ENCODE data around the gene KRT84.

Gene KRT84, protein sequence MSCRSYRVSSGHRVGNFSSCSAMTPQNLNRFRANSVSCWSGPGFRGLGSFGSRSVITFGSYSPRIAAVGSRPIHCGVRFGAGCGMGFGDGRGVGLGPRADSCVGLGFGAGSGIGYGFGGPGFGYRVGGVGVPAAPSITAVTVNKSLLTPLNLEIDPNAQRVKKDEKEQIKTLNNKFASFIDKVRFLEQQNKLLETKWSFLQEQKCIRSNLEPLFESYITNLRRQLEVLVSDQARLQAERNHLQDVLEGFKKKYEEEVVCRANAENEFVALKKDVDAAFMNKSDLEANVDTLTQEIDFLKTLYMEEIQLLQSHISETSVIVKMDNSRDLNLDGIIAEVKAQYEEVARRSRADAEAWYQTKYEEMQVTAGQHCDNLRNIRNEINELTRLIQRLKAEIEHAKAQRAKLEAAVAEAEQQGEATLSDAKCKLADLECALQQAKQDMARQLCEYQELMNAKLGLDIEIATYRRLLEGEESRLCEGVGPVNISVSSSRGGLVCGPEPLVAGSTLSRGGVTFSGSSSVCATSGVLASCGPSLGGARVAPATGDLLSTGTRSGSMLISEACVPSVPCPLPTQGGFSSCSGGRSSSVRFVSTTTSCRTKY

DNA sequence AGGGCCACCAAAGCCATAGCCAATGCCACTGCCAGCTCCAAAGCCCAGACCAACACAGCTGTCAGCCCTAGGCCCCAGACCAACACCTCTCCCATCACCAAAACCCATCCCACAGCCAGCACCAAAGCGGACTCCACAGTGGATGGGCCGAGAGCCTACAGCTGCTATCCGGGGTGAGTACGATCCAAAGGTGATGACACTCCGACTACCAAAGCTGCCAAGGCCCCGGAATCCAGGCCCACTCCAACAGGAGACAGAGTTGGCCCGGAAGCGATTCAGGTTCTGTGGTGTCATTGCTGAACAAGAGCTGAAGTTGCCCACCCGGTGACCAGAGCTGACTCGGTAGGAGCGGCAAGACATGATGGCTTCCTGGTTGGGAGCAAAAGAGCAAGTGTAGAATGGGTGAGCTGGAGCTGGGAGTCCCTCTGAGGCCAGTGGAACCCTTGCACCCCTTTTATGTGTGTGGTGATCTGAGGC lies at the start of gene KRT84:
Gene KRT84, minus strand, starts transcription at position 427 of the 477 bp plus-strand sequence. Its CDS starts 67 bp downstream, at position 360.
- DNase-seq: no peak

DNA sequence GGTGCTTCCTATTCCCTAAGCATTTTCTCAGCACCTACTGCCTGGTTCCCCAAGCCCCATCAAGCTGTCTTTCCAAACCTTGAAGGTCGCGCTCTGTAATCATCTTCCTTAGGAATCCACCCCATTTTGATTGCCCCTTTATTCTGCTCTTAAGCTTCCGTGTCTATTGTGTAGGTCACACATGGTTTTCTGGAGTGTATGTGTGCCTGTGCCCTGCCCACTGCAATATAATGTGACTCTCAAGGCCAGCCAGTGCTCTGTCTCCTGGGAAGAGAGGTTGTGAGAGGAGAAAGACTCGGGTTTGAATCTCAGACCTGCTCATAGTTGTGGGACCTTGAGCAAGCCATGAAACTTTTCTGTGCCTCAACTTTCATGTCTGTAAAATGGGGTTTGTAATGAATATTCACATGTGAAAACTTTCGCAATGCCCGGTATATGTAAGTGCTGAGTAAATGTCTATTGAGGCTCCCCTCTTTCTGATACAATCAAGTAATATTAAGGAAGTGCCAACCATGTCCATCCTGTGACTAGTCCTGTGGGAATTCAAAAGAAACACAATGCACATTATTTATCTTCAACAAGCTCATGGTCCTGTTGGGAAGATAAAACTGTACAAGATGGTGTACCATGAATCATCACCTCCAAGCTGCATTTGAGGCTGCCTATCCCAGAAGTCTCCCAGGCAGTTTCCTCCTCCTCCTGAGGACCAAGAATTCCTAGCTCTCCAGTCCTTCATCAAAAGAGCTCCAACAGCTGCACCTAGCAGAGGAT lies 49.5 kb upstream of the KRT84 start:
- DNase-seq: no peak

DNA sequence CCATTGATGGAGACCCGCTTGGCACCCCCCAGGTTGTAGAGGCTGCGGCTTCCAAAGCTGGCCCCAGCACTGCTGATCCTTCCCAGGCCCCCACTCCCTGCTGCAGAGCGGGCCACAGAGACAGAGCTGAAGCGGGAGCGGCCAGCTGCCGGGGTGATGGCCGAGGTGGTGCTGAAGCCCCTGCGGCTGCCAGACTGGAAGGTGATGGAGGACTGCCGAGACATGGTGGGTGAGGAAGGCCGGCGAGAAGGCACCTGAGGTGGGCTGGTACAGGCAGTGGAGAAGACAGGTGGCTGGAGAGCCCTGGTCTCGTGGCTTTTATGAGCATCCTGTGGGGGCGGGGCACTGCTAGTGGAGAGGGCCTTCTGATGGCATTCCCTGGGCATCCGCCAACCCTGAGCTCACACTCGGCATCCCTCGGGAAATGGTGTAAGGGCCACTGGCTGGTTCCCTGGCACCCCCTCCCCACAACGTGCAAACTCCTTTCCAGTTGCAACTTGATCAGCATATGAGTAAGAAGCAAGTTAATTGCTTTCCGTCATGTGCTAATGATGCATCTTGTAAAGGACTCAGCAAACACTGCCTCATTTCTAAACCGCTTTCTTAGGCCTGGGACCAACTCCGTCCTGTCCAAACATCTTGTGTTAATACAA lies 48.8 kb upstream of the KRT84 start, which contains the start of gene KRT75:
Gene KRT75, minus strand, starts transcription at position 291 of the 653 bp plus-strand sequence. Its CDS starts 67 bp downstream, at position 224.
- no peak for DNase-seq

DNA sequence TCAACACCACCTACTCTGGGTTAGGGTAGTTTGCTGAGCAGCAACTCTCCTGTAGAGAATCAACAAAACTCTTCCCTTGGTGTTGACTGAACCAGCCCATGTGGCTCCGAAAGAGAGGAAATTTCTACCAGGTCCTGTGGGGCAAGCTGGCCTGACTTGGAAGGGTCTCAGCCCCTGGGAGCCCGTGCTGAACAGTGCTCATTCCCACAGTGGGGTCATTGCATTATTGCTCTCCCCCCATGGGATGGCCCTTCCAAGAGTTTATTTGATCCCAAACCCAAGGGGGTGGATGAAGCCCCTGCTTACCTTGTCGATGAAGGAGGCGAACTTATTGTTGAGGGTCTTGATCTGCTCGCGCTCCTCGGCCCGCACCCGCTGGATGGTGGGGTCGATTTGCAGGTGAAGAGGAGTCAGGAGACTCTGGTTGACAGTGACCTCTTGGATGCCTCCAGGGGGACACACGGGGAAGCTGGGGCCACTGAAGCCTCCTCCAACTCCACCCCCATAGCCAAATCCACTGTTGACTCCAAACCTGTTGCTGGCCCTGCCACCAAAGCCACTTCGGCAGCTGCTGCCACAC lies 48.1 kb upstream of the KRT84 start:
- DNase-seq: no peak

DNA sequence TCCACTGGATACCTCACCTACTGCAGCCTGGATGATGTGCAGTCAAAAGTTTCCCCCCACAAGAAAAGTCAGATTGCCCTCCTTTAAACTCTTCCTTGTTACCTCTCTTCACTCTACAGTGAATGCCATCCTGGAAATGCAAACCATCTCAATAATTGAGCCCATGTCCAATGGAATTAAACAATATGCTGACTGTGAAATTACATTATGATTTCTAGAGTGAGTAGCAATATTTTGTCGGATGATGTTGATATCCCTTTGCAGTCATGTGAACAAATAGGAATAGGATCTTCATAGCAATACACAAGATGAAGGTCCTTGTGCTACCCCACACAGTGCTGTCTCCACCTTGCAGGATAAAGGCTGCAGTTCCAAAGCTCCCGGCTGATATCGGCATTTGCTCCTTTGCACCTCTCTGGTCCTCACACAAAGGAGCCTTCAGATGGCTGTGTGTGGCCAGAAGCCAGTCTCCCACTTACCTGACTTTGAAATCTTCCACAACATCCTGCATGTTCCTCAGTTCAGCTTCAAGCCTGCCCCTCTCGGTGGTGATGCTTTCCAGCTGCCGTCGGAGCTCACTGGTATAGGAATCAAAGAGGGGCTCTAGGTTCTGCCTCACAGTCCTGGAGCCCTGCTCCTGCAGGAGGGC lies 47.2 kb upstream of the KRT84 start:
- no peak for DNase-seq

DNA sequence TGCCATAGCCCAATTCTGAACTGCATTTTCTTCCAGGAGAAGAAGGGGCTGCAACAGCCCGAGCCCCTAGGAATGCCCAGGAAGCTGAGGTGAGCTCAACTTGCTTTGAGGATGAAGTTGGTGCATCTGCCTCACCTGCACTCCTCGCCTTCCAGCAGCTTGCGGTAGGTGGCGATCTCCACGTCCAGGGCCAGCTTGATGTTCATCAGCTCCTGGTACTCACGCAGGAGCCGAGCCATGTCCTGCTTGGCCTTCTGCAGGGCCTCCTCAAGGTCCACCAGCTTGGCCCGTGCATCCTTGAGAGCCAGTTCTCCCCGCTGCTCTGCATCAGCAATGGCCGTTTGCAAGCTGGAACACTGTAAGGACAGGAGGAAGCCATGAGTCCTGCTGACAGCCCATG lies 42.7 kb upstream of the KRT84 start:
- no peak for DNase-seq

DNA sequence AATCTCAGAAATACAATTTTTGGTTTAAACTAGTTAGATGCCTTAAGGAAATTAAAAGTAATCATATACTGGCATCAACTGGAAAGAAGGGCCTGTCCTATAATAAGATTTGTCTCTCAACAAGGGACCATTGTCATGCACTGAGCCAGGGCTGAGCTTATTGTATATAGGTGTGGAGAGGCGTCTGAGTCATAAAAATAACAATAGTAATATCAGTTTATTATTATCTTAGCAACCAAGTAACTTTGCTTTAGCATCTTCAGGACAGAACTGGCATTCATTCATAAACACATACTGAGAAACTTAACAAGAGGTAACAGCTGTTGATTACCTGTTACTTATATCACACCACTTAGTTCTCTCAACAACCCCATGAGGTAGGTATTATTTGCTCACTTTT lies 41.6 kb upstream of the KRT84 start:
- no peak for DNase-seq

DNA sequence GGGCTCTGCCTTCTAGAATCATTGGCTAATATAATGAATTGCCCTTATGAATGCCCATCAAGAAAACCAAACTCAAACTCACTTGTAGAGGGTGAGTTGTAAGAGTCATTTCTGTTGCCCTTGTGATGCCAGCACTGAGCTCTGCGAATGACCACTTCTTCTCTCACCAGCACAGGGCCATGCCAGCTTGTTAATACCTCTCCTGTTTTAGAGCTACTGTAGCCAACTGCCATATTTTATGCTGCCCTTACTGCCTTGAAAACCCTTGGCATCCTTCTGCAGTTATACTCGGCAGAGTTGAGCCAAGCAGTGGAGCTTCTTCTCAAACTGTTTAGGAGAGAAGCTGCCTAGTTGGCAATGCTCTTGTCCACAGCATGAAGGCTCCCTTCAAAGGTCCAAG lies 40.6 kb upstream of the KRT84 start:
- no peak for DNase-seq

DNA sequence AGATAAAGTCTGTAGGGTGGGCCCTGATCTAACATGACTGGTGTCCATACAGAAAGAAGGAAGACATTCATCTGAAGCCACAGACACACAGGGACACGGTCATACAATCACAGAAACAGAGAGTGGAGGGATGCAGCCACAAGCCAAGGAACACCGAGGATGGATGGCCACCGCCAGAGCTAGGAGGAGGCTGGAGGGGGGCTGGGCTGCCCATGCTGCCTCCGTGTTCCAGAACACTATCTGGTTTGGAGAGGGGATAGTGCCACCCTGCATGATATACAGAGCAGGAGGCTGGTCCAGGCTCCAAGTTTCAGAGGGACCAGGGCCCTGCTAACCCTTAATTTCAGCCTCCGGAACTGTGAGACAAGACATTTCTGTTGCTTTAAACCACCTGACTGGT lies 40.0 kb upstream of the KRT84 start:
- DNase-seq: no peak

DNA sequence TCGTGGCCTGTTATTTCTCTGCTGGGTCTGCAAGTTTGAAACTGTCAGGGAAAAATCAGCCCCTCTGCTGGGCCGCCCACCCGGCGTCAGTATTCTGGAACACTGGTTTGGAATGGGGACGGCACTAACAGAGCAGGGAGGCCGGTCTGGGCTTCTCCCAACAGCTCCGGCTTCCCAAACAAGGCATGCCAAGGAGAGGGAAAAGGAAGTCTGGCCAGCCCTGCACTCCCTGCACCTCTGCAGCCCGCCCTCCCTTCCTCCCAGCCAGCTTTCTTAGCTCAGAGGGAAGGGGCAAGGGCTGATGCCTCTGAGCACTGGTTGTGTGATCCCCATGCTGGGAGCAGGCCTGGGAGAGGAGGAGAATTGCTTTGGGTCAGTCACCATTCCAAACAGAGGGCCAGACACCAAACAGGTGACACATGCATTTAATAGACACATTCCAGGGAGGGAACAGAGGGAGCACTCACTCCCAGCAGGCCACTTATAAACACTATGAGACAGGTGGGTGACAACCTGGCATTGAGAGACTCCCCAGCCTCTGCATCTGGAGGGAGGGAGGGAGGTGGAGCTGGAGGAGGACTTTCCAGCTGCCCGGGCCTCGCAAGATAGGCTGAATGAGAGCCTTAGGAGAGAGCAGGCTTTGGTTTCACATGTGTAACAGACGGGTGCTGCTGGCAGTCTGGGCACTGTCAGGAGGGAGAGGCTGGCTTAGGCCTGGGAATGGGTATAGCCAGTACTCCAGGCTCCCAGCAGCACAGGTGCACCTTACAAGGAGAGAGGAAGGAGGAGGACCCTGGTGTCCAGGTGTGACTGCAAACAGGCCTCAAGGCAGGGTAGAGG lies 38.4 kb upstream of the KRT84 start:
- DNase-seq: no peak

DNA sequence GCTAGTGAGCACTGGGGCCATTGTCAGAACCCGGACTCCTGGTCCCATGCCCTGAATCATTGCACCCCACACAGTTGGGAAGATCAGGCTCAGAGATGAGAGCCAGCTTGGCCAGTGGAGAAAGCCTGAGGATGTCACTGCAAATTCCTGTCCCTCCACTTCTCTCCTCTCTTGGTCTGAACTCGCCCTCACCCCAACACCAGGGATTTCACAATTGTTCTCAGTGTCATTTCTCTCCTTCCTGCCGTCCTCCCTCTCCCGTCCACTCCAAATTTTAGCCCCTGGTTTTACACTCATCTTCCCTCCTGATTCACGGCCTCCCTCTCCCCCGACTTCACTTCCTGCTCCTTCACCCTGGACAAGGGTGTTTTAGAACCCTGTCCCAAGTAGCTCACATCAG lies 37.6 kb upstream of the KRT84 start:
- no peak for DNase-seq

DNA sequence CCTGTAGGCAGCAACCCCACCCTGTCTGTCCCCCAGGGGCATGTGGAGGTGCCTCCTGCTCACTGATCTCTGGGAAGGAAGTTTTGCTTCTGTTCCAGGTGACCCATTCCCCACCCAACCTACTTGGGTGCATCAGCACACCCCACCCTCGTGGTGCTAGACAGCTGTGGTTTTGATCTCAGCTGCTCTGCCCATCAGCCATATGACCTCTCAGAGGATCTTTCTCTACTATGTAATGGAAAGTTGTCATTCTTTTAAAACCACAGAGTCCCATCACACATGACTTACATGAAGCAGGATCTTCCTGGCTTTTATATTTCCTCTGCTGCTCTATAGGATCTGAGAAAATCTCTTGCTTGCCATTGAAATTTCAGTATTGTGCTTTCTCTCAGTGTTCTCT lies 34.2 kb upstream of the KRT84 start:
- no peak for DNase-seq

DNA sequence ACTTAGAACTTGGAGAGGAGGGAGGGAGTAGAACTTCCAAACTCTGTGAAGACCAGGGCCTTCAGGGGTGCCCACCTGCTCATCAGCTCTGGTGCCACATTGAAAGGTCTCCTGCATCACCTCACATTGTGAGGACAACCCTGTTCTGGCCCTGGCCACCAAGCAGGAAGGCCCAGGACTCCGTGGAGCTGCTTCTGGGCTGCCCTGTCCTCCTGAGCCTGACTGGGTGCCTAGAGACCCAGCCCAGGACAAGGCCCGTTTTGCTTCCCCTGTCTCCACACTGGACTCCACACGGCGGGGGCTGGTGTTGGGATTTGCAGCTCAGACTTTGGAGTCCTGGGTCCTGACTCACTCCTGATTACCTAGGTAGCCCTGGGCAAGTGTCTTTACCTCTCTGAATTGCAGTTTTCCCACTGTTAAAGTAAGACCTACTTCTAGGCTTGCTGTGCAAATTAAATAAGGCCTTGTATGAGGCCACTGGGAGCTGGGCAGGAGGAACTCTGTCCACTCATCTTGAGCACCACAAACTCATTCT lies 33.2 kb upstream of the KRT84 start:
- DNase-seq: no peak

DNA sequence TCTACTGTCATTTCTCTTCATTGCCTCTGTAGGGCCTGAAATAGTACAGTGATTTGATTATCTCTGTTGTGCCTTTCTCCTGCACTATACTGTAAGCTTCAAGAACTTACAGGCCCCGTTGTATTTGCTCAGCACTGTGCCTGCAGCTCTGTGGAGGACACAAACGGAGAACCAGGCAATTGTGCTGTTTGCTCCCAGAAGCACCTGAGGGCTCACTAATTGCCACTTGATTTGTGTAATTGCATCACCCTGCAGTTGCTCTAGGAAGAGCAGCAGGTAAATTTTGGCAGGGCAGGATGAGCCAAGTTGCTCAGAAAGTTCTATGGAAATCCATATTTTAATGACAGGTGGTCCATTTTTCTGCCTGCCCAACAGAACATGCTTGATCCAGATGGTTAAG lies 32.3 kb upstream of the KRT84 start:
- no peak for DNase-seq

DNA sequence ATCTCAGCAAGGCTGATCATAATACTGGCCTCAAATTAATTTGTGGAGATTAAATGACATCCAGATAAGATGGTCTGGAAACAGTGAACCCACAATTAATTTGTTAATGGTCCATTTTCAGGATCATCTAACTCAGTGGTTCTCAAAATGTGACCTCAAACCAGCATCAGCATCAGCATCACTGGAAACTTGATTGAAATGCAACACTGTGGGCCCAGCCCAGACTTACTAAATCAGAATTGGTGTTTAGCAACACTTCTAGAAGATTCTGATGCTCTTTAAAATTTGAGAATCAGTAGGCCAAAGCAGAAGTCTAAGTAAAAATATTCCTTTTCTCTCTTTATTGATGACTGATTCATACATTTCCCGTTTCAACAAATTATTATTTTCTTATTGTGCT lies 31.3 kb upstream of the KRT84 start:
- no peak for DNase-seq

DNA sequence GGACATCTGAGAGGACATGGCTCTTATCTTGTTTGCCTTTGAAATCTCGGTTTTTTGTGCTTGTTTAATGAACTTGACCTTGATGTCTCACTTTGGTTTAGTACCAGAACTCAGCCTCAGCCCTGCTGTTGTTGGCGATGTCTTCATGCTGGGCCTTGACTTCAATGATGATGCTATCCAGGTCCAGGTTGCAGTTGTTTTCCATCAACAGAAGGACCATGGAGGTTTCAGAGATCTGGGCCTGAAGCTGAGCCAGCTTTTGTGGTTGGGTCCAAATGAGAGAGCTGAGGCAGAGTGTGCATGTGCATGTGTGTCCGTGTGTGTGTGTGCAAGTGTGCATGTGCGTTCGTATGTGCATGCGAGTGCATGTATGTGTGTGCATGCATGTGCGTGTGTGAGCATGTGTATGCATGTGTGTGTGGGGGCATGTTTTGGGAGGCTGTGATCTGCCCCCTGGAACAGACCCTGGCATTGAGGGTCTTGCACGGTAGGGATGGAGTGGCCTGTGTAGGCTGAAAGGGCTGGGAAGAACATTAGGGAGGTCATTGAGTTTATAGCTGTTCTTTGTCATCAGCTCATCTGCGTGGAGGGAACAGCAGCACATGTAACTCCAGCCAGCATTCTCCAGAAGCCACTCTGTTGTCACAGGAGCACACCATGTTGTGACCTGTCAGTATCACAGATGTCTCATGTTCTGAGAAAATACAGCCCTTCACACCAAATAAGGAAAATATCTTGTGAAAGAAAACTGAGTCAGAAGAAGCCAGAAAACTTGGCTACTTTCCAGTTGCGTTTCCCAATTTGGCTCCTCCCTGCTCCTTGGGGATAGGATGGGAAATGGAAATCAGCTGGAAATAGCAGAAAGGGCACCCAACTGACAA lies 30.7 kb upstream of the KRT84 start:
- DNase-seq: no peak

DNA sequence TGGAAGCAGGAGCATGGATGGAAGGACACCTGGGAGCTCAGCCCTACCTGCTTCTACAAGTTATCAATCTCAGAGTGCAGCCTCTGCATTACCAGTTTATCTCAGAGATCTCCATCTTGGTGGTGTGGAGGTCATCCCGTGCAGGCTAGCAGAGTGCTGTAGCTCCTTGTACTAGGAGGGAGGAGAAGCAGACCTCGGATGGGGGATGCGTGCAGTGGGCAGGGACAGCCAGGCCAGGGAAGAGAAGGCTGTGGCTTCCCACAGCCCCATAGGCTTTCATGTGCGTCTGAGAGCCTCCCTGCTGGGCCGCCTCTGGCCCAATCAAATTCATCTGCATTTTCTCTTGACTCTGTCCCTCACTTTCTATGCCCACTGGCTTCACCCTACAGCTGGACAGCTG lies 29.5 kb upstream of the KRT84 start:
- no peak for DNase-seq

DNA sequence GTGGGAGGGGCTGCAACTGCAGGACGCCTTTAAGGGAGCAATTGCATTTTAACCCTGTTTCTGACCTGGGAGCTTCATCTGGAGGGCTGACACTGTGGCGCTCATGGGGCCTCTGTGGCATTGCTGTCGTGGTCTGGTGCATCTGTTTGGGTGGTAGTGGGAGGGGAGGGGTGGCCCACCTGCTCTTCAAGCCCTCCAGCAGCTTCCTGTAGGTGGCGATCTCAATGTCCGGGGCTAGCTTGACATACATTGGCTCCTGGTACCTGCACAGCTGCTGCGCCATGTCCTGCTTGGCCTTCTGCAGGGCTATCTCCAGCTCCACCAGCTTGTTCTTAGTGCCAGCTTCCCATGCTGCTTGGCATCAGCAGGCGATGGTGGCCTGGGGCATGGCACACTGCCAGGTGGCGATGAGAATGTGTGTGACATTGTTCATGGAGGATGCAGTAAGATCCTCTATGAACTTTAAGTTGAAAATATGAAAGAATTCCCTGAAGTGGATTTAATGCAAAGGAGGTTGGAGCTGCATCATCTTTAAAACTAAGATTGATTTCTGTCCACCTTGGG lies 28.4 kb upstream of the KRT84 start:
- no peak for DNase-seq

DNA sequence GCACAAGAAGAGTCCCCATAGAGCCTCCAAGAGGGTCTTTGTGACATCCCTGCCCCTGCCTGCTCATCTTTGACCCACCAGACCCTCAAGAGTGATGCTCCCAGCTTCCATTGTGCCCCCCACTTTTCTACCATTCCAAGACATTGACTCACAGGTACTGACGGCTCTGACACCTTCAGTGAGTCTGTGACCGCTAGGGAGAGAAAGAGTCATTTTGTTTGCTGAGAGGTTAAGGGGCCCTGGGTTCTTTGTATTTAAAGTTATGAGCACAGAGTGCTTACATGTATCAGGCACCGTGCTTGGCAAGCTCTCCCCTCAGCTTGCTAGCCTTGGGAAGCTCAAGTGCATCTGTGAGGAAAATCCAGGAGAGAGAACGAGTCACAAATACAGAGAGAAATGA lies 27.8 kb upstream of the KRT84 start:
- no peak for DNase-seq

DNA sequence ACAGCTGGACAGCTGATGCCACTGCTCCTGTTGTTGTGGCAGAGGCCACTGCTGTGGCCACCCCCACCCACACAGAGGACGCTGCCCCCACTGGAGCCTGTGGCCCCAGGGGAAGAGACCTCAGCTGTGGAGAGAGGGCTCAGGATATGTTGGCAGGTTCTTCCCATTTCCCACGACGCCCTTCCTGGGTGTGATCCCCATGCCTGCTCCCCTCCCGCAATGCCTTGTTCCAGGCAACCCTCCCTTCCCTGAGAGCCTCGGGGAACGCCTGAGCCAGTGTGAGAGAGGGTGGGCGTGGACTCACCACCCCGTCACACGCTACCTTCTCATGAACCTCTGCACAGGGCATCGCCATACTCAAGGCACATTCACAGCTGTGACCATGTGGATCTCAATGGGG lies 26.4 kb upstream of the KRT84 start:
- DNase-seq: no peak
